ENCODE measurements around the gene LBH.

Gene LBH

GRCh38 chr2:30208453-30208852, 22.9 kb upstream of the LBH start:
- Histone ChIP-seq H3K4ac (ENCODE audit: low read depth, low read length) (no peak overlapping the region), H3K4me3 (ENCODE audit: low read length) (no peak overlapping the region), H3K36me3 (ENCODE audit: control insufficient read depth, insufficient read depth, low read length) (no peaks in the 10 kb centered on the region), H3K4me1 (ENCODE audit: control insufficient read depth, low read depth, low read length) (peaks cover 2% of the 10 kb centered on the region), H4K5ac (ENCODE audit: low read length) (no peak overlapping the region), H3K23ac (ENCODE audit: low read length) (no peak overlapping the region), H2BK120ac (ENCODE audit: low read depth, low read length) (no peak overlapping the region), H3K9ac (ENCODE audit: low read length) (no peak overlapping the region), H4K8ac (ENCODE audit: low read depth, low read length) (no peak overlapping the region), H2AK5ac (ENCODE audit: low read length) (no peak overlapping the region), H2BK5ac (ENCODE audit: low read length) (no peak overlapping the region), H3K56ac (ENCODE audit: low read length) (no peak overlapping the region), H3K4me2 (ENCODE audit: low read length) (no peak overlapping the region), H2BK15ac (replicated peaks; ENCODE audit: low read depth) (no peak overlapping the region), H3K27ac (ENCODE audit: low read depth, low read length) (no peak overlapping the region), H3K79me1 (ENCODE audit: low read length) (no peaks in the 10 kb centered on the region), H3K18ac (ENCODE audit: low read length) (no peak overlapping the region), H3K79me2 (ENCODE audit: control insufficient read depth, insufficient read depth, low read length) (no peaks in the 10 kb centered on the region), H3K27me3 (ENCODE audit: insufficient read depth, low read length, poor library complexity) (no peaks in the 10 kb centered on the region)
- WGBS (ENCODE audit: extremely low coverage, insufficient coverage, low lambda C conversion rate) = no CpG with 5 or more reads among the region's 2 CpGs
- DNase-seq = peak; percentile 97

- H4K8ac ChIP-seq (ENCODE audit: low read depth, low read length) = no peak overlapping the region
- no peak overlapping the region for H3K18ac ChIP-seq (ENCODE audit: low read length)
- H3K4me1 ChIP-seq (ENCODE audit: control insufficient read depth, low read depth, low read length) = peaks cover 2% of the 10 kb centered on the region
- no peak overlapping the region for H3K56ac ChIP-seq (ENCODE audit: low read length)
- H2BK15ac ChIP-seq (replicated peaks; ENCODE audit: low read depth) = no peak overlapping the region
- no peak overlapping the region for H2BK120ac ChIP-seq (ENCODE audit: low read depth, low read length)
- H2AK5ac ChIP-seq (ENCODE audit: low read length) = no peak overlapping the region
- DNase-seq = no peak
- no peak overlapping the region for H2BK5ac ChIP-seq (ENCODE audit: low read length)
- no peak overlapping the region for H3K9ac ChIP-seq (ENCODE audit: low read length)
- H3K4ac ChIP-seq (ENCODE audit: low read depth, low read length) = no peak overlapping the region
- no peaks in the 10 kb centered on the region for H3K79me1 ChIP-seq (ENCODE audit: low read length)
- H3K27me3 ChIP-seq (ENCODE audit: insufficient read depth, low read length, poor library complexity) = no peaks in the 10 kb centered on the region
- H3K23ac ChIP-seq (ENCODE audit: low read length) = no peak overlapping the region
- H3K79me2 ChIP-seq (ENCODE audit: control insufficient read depth, insufficient read depth, low read length) = no peaks in the 10 kb centered on the region
- no peaks in the 10 kb centered on the region for H3K36me3 ChIP-seq (ENCODE audit: control insufficient read depth, insufficient read depth, low read length)
- no peak overlapping the region for H3K27ac ChIP-seq (ENCODE audit: low read depth, low read length)
- no peak overlapping the region for H3K4me2 ChIP-seq (ENCODE audit: low read length)
- H3K4me3 ChIP-seq (ENCODE audit: low read length) = no peak overlapping the region
- no peak overlapping the region for H4K5ac ChIP-seq (ENCODE audit: low read length)
- WGBS (ENCODE audit: extremely low coverage, insufficient coverage, low lambda C conversion rate) = no CpG with 5 or more reads among the region's 2 CpGs
Measured at GRCh38 chr2:30209227-30209626, 22.1 kb upstream of the LBH start.

DNA sequence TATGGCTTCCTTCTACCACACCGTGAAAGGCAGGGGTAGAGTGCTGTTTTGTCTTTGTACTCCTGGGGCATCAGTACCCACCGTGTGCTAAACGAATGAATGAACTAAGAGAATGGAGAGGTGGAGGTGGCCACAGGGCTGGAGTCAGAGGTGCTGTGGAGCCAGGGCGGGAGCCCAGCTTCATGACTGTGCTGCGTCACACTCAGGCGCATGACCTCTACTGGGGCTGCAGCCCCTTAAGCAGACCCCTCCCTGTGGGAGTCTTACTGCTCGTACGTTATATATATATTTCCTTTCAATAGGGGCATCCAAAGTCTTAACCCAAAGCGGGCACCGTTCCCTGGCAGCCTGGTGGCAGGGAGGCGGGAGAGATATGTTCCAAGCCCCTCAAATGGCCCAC, 18.0 kb upstream of the LBH start:
- Histone ChIP-seq H3K18ac (ENCODE audit: low read length) (no peak overlapping the region), H3K4me1 (ENCODE audit: control insufficient read depth, low read depth, low read length) (peaks cover 2% of the 10 kb centered on the region), H3K4me3 (ENCODE audit: low read length) (no peak overlapping the region), H2BK120ac (ENCODE audit: low read depth, low read length) (no peak overlapping the region), H3K27me3 (ENCODE audit: insufficient read depth, low read length, poor library complexity) (no peaks in the 10 kb centered on the region), H3K27ac (ENCODE audit: low read depth, low read length) (no peak overlapping the region), H3K23ac (ENCODE audit: low read length) (peak overlapping the region; percentile 51), H3K79me1 (ENCODE audit: low read length) (no peaks in the 10 kb centered on the region), H2BK5ac (ENCODE audit: low read length) (no peak overlapping the region), H3K56ac (ENCODE audit: low read length) (no peak overlapping the region), H3K9ac (ENCODE audit: low read length) (no peak overlapping the region), H3K4ac (ENCODE audit: low read depth, low read length) (no peak overlapping the region), H3K4me2 (ENCODE audit: low read length) (no peak overlapping the region), H2BK15ac (replicated peaks; ENCODE audit: low read depth) (no peak overlapping the region), H4K5ac (ENCODE audit: low read length) (no peak overlapping the region), H2AK5ac (ENCODE audit: low read length) (peak overlapping the region; percentile 78), H3K36me3 (ENCODE audit: control insufficient read depth, insufficient read depth, low read length) (no peaks in the 10 kb centered on the region), H4K8ac (ENCODE audit: low read depth, low read length) (no peak overlapping the region), H3K79me2 (ENCODE audit: control insufficient read depth, insufficient read depth, low read length) (no peaks in the 10 kb centered on the region)
- no peak for DNase-seq
- no CpG with 5 or more reads among the region's 11 CpGs for WGBS (ENCODE audit: extremely low coverage, insufficient coverage, low lambda C conversion rate)

GRCh38 chr2:30213907-30214463, 17.3 kb upstream of the LBH start:
- H3K18ac ChIP-seq (ENCODE audit: low read length) = no peak overlapping the region
- no peak overlapping the region for H3K4me2 ChIP-seq (ENCODE audit: low read length)
- H3K23ac ChIP-seq (ENCODE audit: low read length) = no peak overlapping the region
- no peaks in the 10 kb centered on the region for H3K79me2 ChIP-seq (ENCODE audit: control insufficient read depth, insufficient read depth, low read length)
- no peak overlapping the region for H4K8ac ChIP-seq (ENCODE audit: low read depth, low read length)
- no CpG with 5 or more reads among the region's 7 CpGs for WGBS (ENCODE audit: extremely low coverage, insufficient coverage, low lambda C conversion rate)
- no peak for DNase-seq
- H3K27ac ChIP-seq (ENCODE audit: low read depth, low read length) = no peak overlapping the region
- H3K4me3 ChIP-seq (ENCODE audit: low read length) = no peak overlapping the region
- H2BK15ac ChIP-seq (replicated peaks; ENCODE audit: low read depth) = no peak overlapping the region
- H4K5ac ChIP-seq (ENCODE audit: low read length) = no peak overlapping the region
- H3K4me1 ChIP-seq (ENCODE audit: control insufficient read depth, low read depth, low read length) = no peaks in the 10 kb centered on the region
- no peak overlapping the region for H2AK5ac ChIP-seq (ENCODE audit: low read length)
- H2BK120ac ChIP-seq (ENCODE audit: low read depth, low read length) = no peak overlapping the region
- H3K56ac ChIP-seq (ENCODE audit: low read length) = no peak overlapping the region
- no peaks in the 10 kb centered on the region for H3K27me3 ChIP-seq (ENCODE audit: insufficient read depth, low read length, poor library complexity)
- no peak overlapping the region for H3K9ac ChIP-seq (ENCODE audit: low read length)
- H3K36me3 ChIP-seq (ENCODE audit: control insufficient read depth, insufficient read depth, low read length) = no peaks in the 10 kb centered on the region
- H3K79me1 ChIP-seq (ENCODE audit: low read length) = no peaks in the 10 kb centered on the region
- H2BK5ac ChIP-seq (ENCODE audit: low read length) = no peak overlapping the region
- no peak overlapping the region for H3K4ac ChIP-seq (ENCODE audit: low read depth, low read length)

DNA sequence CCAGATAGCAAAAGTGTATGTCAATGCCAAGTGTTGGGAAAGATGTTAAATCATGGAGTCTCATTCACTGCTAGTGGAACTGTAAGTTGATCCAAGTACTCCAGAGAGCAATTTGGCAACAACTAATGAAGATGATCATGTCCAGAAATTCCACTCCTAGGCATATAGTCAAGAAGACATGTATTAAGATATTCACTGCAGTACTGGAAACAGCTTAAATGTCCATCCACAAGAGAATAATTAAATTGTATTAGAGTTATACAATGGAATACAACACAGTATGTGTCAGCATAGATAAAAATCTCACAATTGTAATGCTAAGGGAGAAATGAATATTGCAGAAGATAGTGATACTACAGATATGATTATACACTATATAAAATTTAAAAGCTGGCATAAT, 15.2 kb upstream of the LBH start:
- no peak overlapping the region for H3K4ac ChIP-seq (ENCODE audit: low read depth, low read length)
- no peak overlapping the region for H4K5ac ChIP-seq (ENCODE audit: low read length)
- no peaks in the 10 kb centered on the region for H3K4me1 ChIP-seq (ENCODE audit: control insufficient read depth, low read depth, low read length)
- H3K23ac ChIP-seq (ENCODE audit: low read length) = no peak overlapping the region
- H3K18ac ChIP-seq (ENCODE audit: low read length) = no peak overlapping the region
- no peak overlapping the region for H3K27ac ChIP-seq (ENCODE audit: low read depth, low read length)
- no peak overlapping the region for H3K4me3 ChIP-seq (ENCODE audit: low read length)
- no peaks in the 10 kb centered on the region for H3K27me3 ChIP-seq (ENCODE audit: insufficient read depth, low read length, poor library complexity)
- H3K79me2 ChIP-seq (ENCODE audit: control insufficient read depth, insufficient read depth, low read length) = no peaks in the 10 kb centered on the region
- H3K79me1 ChIP-seq (ENCODE audit: low read length) = no peaks in the 10 kb centered on the region
- H2BK120ac ChIP-seq (ENCODE audit: low read depth, low read length) = no peak overlapping the region
- DNase-seq = no peak
- H3K4me2 ChIP-seq (ENCODE audit: low read length) = no peak overlapping the region
- no peak overlapping the region for H2BK15ac ChIP-seq (replicated peaks; ENCODE audit: low read depth)
- H4K8ac ChIP-seq (ENCODE audit: low read depth, low read length) = no peak overlapping the region
- H2BK5ac ChIP-seq (ENCODE audit: low read length) = no peak overlapping the region
- H3K36me3 ChIP-seq (ENCODE audit: control insufficient read depth, insufficient read depth, low read length) = no peaks in the 10 kb centered on the region
- H3K9ac ChIP-seq (ENCODE audit: low read length) = no peak overlapping the region
- H2AK5ac ChIP-seq (ENCODE audit: low read length) = no peak overlapping the region
- H3K56ac ChIP-seq (ENCODE audit: low read length) = no peak overlapping the region

DNA sequence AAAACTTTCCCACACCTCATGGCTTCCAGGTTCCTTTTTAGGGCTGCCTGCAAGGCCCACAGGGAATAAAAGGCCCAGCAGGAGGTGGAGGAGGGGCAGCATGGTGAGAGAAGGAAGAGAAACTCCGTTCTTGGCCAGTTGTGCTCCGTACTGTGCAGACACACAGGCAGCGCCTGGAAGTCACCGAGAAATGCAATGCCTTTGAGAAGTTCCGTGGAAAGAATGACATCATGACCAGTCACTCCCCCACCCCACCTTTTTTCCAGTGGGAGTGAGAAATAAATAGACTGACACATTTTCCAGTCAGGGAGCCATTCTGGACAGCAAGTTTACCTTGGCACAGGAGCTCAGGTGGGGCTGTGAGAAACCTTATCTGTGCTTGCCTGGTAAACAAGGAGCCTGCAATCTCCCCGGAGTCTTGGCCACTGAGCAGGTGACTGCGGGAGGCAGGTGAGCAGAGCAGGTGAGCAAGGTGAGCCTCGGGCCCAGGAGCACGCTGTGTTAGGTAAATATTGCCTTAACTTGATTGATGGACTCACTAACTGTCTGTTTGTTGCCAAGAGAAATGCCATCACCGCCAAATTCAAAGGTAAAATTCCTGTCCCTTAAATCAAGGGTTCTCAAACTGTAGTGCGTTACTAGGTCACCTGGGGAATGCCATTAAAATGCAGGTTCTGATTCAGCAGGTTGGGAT, 13.5 kb upstream of the LBH start:
- no peak overlapping the region for H3K4ac ChIP-seq (ENCODE audit: low read depth, low read length)
- no peak overlapping the region for H3K27ac ChIP-seq (ENCODE audit: low read depth, low read length)
- H2BK120ac ChIP-seq (ENCODE audit: low read depth, low read length) = no peak overlapping the region

More for the DNA sequence above, 13.5 kb upstream of the LBH start:
- Histone ChIP-seq H3K4me1 (ENCODE audit: control insufficient read depth, low read depth, low read length) (no peaks in the 10 kb centered on the region), H3K27me3 (ENCODE audit: insufficient read depth, low read length, poor library complexity) (no peaks in the 10 kb centered on the region), H3K79me2 (ENCODE audit: control insufficient read depth, insufficient read depth, low read length) (no peaks in the 10 kb centered on the region), H3K4me3 (ENCODE audit: low read length) (no peak overlapping the region), H3K23ac (ENCODE audit: low read length) (no peak overlapping the region), H3K79me1 (ENCODE audit: low read length) (no peaks in the 10 kb centered on the region), H3K4me2 (ENCODE audit: low read length) (no peak overlapping the region), H3K36me3 (ENCODE audit: control insufficient read depth, insufficient read depth, low read length) (no peaks in the 10 kb centered on the region), H3K56ac (ENCODE audit: low read length) (no peak overlapping the region), H2AK5ac (ENCODE audit: low read length) (no peak overlapping the region), H4K5ac (ENCODE audit: low read length) (no peak overlapping the region), H2BK15ac (replicated peaks; ENCODE audit: low read depth) (no peak overlapping the region), H4K8ac (ENCODE audit: low read depth, low read length) (no peak overlapping the region), H2BK5ac (ENCODE audit: low read length) (no peak overlapping the region), H3K9ac (ENCODE audit: low read length) (no peak overlapping the region), H3K18ac (ENCODE audit: low read length) (no peak overlapping the region)
- WGBS (ENCODE audit: extremely low coverage, insufficient coverage, low lambda C conversion rate) = no CpG with 5 or more reads among the region's 11 CpGs
- DNase-seq = no peak
